Dermis microvascular lymphatic vessel endothelial cell (primary cell): ENCODE results near the gene TPPP2. TPM values are rescaled to one million over a fixed set of nuclear protein-coding genes. Genes with fewer than 3 reads are reported as not detected.
A peak's percentile ranks its signal among the peaks of the same experiment; 100 is the strongest.

Experiments used
- DNase-seq, 2 donors: peaks; one replicate each; pipeline versions ENCODE4 v3.0.0 to v3.0.0-alpha.2; 2010; ENCODE audit warnings: low read depth in 2 of 2
- total RNA-seq: library from RNA; depleted of rRNA; stranded (reverse); fragments of >200 nt; gene quantifications from 2 replicates; pipeline ENCODE4 v1.2.1, GENCODE V29; 2014

TPPP2 gene
- total RNA-seq, 1 donor from 2014 or later, result not detected

- no peak for DNase-seq
Observed at GRCh38 chr14:21057803-21058675, 28.0 kb downstream of the TPPP2 start, which contains the start of gene RNASE8. Gene RNASE8, plus strand, starts transcription at chr14:21057822. Its CDS starts 71 bp downstream, at chr14:21057893.

- no peak for DNase-seq
Observed at GRCh38 chr14:21058903-21059302, 28.9 kb downstream of the TPPP2 start.

DNA sequence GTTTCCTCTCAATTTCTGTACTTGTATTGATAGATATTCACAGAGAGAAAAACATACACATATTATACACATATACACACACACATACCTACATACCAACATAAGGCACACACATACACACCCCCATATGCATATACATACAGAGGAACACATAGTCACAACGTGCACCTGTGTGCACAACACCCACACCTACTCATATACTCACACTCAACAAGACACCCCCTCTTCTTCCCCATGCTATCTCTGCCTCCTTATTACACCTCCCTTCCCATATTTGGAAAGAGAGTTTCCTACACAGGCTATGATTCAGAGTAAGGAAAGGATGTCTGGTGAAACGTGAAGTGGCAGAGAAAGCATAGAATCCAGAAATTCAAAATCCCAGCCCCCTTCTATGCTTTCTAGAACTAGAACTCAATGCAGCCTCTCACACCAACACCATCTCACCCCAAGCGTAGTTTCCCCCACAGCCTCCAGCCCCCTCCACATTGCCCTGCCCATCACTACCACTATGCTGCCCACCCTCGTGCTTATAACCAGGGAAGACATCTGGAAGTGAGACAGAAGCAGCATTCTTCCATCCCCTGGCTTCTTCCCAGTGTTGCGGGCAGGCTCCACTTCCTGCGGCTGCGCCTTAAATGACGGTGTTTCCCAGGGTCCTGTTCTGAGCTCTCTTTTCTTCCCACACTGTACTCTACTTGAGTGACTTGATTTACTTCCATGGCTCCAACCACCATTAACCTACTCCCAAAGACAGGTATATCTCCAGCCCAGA is 30.0 kb downstream of the TPPP2 start:
- DNase-seq, result no peak

DNA sequence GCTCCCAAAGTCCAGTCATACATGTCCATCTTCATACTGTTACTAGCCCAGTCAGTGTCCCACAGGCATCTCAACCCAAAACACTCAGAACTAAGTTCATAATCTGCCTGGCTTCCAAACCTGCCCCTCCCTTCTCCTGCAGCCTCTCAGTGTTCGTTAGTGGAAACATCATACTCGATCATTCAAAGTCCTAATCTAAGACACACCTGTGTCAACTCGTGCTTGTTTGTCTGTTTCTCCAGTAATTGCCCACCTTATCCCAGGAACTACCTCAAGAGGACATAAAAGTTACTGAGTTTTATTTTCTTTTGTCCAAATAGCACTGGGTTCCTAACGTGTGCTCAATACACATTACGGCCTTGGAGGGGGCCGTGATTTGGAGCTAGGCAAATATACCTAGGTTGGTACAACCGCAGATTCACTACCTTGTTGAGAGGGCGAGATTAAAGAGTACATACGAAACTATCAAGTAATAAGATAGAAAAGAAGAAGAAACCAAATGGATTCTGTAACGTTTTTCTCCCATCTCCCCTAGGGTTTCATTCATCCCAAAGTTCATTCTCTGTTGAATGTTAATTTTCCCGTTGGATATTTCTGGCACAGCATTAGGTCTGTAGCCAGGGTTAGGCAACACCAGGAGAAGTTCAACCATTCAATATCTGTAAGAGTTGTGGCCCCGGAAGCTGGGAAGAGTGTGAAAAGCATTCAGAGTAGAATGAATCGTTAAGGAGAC is 30.8 kb downstream of the TPPP2 start:
- no peak for DNase-seq

DNA sequence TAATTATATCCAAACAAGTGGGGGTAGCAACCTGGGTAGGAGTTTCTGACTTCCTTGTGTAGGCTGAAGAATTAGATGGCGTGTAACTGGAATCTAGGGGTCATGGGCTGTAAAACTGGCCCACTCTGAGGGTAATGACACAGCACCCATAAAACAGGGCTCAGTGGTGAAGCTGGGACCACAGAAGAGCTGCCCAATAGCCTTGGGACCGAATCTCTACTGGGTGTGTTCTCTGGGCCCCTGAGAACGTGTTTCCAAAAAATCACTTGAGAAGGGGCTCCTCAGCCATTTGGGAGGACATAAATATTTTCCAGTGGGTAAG is 31.3 kb downstream of the TPPP2 start:
- no peak for DNase-seq

DNA sequence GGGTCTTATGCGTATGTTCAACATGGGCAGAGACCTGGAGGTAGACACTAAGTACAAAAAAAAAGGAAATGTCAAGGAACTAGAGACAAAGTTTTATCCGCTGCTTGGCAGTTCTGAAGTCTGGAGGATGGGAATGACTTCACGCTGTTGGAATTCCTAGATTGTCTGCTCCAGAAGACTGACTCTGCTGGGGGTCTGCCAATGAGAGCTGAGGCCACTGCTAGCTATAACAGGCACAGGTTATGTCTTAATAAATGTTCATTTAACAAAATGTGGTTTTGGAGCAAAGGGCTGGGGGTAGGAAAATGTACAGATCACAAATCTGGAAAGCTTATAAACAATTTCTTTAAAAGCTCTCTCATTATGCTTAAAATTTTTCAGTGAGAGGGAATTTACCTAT is 33.5 kb downstream of the TPPP2 start:
- DNase-seq, result no peak

DNA sequence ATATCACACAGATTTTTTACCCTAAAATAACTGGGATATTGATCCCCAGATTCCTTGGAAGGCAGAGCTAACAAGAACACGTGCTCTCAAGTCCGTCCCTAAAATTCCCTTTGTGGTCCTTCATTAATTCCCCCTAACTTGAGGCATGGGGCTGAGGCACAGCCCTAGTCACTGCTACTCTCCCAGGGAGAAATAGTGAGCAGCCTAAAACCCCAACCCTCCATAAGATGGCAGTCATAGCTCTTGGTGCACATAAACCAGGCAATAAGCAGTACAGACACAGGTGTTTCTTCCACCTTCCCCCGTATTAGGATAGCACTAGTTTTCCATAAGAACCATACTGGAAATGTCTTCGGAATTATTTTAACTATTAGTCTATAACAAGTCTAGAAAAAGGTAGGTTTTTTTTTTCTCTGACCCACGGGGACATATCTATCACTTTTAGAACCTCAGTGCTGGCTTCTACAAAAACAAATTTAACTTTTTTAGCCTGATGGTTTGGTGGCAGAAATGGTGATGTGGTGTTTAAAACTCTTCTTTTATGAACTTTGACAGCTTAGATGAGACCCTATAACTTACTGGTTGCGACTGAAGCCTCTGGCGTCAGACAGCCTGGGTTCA is 37.0 kb downstream of the TPPP2 start:
- no peak for DNase-seq

- DNase-seq, result peak; percentile 43 to 63
Observed at GRCh38 chr14:21068521-21069387, 38.7 kb downstream of the TPPP2 start.

- DNase-seq, result no peak
Observed at GRCh38 chr14:21069388-21070082, 39.5 kb downstream of the TPPP2 start.

GRCh38 chr14:21070083-21070609 is 40.1 kb downstream of the TPPP2 start, which contains the start of gene ARHGEF40:
Gene ARHGEF40, plus strand, starts transcription at chr14:21070304. Its CDS starts 93 bp downstream, at chr14:21070397.
- DNase-seq, result peak in 1 of 2 donors; percentile 35

DNA sequence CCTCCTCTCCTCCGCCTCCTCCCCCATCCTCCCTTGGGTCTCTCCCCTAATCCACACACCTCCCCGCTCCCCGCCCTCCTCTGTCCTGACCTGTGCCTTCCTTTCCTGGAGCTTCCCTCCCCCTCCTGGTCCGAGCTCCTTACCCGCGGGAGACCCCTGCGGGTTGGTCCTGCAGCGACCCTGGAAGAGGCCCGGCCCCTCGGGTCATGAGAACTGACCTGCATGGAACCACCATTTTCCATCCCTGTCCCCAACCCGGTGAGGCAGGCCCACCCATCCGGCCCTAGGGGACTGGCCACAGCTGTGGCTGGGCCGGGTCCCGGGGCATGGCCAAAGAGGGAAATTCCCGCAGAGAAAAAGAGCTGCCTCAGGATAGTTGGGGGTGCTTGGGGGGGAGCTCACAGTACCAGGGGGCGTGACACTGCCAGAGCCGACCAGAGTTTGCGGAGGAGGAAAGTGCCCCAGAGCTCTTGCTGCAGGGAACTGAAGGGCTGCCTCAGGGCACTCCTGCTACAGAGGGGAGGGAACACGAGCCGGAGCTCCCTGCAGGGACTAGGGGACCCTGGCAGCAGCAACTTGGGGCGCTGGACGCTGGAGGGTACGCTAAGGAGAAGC is 40.7 kb downstream of the TPPP2 start:
- DNase-seq, result peak in 1 of 2 donors; percentile 10

DNA sequence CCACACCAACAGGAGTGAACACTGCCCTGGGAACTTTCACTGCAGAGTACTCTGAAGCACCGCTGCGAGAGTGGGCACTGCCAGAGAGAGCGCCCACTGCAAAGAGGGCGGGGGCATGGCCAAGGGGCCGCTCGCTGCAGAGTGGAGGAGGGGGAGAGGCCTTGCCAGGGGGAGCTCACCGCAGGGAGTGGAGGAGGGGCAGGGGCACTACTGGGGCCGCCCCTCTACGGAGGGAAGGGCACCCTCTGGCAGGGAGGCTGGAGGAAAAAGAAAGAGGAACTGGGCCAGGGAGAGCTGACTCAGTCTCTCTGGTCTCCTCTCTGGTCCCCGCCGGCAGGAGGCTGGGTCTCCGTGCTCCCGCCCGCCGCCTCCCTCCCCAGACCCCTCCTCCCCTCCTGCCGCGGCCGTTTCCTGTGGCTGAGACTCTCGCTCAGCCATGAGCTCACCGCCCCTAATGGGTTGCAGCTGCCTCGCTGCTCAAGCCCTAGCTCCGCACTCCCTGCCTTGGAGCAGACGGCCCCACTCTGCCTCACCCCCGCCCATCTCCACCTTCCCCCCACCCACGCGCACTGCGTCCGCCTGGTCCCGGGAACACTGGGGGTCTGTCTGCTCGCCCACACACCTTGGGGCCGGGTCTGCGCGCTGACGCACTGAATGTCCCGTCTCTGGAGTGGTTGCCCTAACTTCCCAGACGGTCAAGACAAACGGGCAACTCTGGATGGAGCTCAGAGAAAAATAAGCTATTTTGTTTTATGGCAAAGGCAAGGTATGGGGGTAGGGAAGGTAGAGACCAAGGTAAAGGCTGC is 41.4 kb downstream of the TPPP2 start:
- DNase-seq, result peak in 1 of 2 donors; percentile 70

- DNase-seq, result no peak
Observed at GRCh38 chr14:21072031-21072473, 42.0 kb downstream of the TPPP2 start.

GRCh38 chr14:21072781-21073339 is 42.8 kb downstream of the TPPP2 start:
- no peak for DNase-seq

- no peak for DNase-seq
Observed at GRCh38 chr14:21073921-21074320, 43.9 kb downstream of the TPPP2 start.

- DNase-seq, result no peak
Observed at GRCh38 chr14:21074398-21075272, 44.6 kb downstream of the TPPP2 start.
